ENCODE data around the gene TBX4. TPM values are rescaled to one million over a fixed set of nuclear protein-coding genes. Genes with fewer than 3 reads are reported as not detected.

TBX4 gene
- total and polyA plus RNA-seq, 2 experiments from 2014 or later = not detected

GRCh38 chr17:61488878-61489718 lies 36.9 kb downstream of the TBX4 start (continued):
- TF ChIP-seq REST (IDR thresholded peaks at IDR 0.05; ENCODE audit: unreplicated experiment) = no peak
- TF ChIP-seq ETS1 (IDR thresholded peaks at IDR 0.05) = no peak
- TF ChIP-seq POLR2AphosphoS5 (IDR thresholded peaks at IDR 0.05; ENCODE audit: low read depth) = no peak
- no peak for TF ChIP-seq ZNF331 (CRISPR knock-in tag; IDR thresholded peaks at IDR 0.05; ENCODE audit: low read depth)
- no peak for TF ChIP-seq EZH2phosphoT487 (IDR thresholded peaks at IDR 0.05; ENCODE audit: unreplicated experiment)
- TF ChIP-seq STAT1 (IDR thresholded peaks at IDR 0.05; ENCODE audit: unreplicated experiment) = no peak
- no peak for TF ChIP-seq JUNB (IDR thresholded peaks at IDR 0.05; ENCODE audit: unreplicated experiment)
- TF ChIP-seq ZNF114 (CRISPR knock-in tag; IDR thresholded peaks at IDR 0.05) = no peak
- no peak for TF ChIP-seq NANOG (IDR thresholded peaks at IDR 0.05; ENCODE audit: borderline replicate concordance)
- TF ChIP-seq CTCF (conservative IDR thresholded peaks at IDR 0.05; ENCODE audit: low read depth in 2 of 2) = no peak

- Histone ChIP-seq H3F3A (replicated peaks; ENCODE audit: low read depth) (no peaks in the 10 kb centered on the region), H3K4me3 (no peak overlapping the region), H2AFZ (no peak overlapping the region), H3K4me2 (no peak overlapping the region), H4K20me1 (replicated peaks; ENCODE audit: insufficient read depth) (no peaks in the 10 kb centered on the region), H3K27ac (ENCODE audit: low read depth) (no peak overlapping the region), H3K4me1 (ENCODE audit: insufficient read depth) (no peaks in the 10 kb centered on the region), H3K9me2 (ENCODE audit: insufficient read depth) (no peaks in the 10 kb centered on the region), H3K27me3 (ENCODE audit: insufficient read depth) (no peaks in the 10 kb centered on the region), H3K36me3 (ENCODE audit: insufficient read depth) (no peaks in the 10 kb centered on the region), H3K79me2 (replicated peaks; ENCODE audit: insufficient read depth) (no peaks in the 10 kb centered on the region)
- Mint-ChIP-seq H3K4me1 (peaks cover 12% of the 10 kb centered on the region), H3K9me3 (no peaks in the 10 kb centered on the region), H3K27me3 (ENCODE audit: insufficient read depth, low read depth, poor library complexity) (peaks cover 7% of the 10 kb centered on the region), H3K36me3 (ENCODE audit: low read depth) (no peaks in the 10 kb centered on the region), H3K4me3 (no peak overlapping the region), H3K27ac (no peak overlapping the region)
- DNase-seq (ENCODE audit: low spot score) (no peak), ATAC-seq (no peak)
- no peak for TF ChIP-seq STAT1 (IDR thresholded peaks at IDR 0.05; ENCODE audit: unreplicated experiment)
- TF ChIP-seq JUNB (IDR thresholded peaks at IDR 0.05; ENCODE audit: unreplicated experiment) = no peak
- no peak for TF ChIP-seq NANOG (IDR thresholded peaks at IDR 0.05; ENCODE audit: borderline replicate concordance)
- TF ChIP-seq REST (IDR thresholded peaks at IDR 0.05; ENCODE audit: unreplicated experiment) = no peak
- TF ChIP-seq EZH2 (IDR thresholded peaks at IDR 0.05; ENCODE audit: low read depth, unreplicated experiment) = no peak
- TF ChIP-seq ZNF331 (CRISPR knock-in tag; IDR thresholded peaks at IDR 0.05; ENCODE audit: low read depth) = no peak
- no peak for TF ChIP-seq ETS1 (IDR thresholded peaks at IDR 0.05)
- TF ChIP-seq EZH2phosphoT487 (IDR thresholded peaks at IDR 0.05; ENCODE audit: unreplicated experiment) = no peak
- no peak for TF ChIP-seq ZNF114 (CRISPR knock-in tag; IDR thresholded peaks at IDR 0.05)
Observed at GRCh38 chr17:61489719-61490490, 37.7 kb downstream of the TBX4 start.

Data from GM23338 (cell line).